ENCODE data around the gene SLC4A5. TPM values are rescaled to one million over a fixed set of nuclear protein-coding genes. Genes with fewer than 3 reads are reported as not detected.

SLC4A5 gene
- total RNA-seq, 1 donor from 2014 or later: 4.1 TPM

DNA sequence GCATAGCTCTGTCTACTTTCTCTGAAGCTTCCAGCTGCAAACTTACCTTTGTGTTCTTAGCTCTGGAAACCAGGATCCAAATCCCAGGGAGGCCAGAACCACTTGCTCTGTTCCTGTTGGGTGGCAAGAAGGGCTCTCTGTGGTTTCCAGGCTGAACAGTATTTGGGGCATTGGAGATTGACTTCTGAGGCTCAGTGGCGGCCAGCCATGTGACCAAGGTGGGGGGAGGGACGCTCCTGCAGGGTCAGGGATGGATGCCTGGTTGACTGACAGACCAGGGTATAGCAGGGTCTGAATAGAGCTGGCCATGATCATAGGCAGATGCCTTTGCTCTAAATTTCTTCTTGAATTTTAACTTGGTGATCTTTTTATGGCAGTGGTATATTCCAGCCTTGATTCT lies 15.1 kb downstream of the SLC4A5 start:
- TF ChIP-seq, protein P1, sequence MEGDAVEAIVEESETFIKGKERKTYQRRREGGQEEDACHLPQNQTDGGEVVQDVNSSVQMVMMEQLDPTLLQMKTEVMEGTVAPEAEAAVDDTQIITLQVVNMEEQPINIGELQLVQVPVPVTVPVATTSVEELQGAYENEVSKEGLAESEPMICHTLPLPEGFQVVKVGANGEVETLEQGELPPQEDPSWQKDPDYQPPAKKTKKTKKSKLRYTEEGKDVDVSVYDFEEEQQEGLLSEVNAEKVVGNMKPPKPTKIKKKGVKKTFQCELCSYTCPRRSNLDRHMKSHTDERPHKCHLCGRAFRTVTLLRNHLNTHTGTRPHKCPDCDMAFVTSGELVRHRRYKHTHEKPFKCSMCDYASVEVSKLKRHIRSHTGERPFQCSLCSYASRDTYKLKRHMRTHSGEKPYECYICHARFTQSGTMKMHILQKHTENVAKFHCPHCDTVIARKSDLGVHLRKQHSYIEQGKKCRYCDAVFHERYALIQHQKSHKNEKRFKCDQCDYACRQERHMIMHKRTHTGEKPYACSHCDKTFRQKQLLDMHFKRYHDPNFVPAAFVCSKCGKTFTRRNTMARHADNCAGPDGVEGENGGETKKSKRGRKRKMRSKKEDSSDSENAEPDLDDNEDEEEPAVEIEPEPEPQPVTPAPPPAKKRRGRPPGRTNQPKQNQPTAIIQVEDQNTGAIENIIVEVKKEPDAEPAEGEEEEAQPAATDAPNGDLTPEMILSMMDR (IDR thresholded peaks at IDR 0.05; ENCODE audit: unreplicated experiment): no peak
- no peaks in the 10 kb centered on the region for H3K36me3 Mint-ChIP-seq (ENCODE audit: insufficient read depth)
- no peak for DNase-seq (ENCODE audit: low spot score, unreplicated experiment)
- no peaks in the 10 kb centered on the region for H3K9me3 Mint-ChIP-seq (ENCODE audit: low read depth)
- H3K4me1 Mint-ChIP-seq (ENCODE audit: low read depth): no peaks in the 10 kb centered on the region
- no peak overlapping the region for H3K27ac Mint-ChIP-seq
- H3K4me3 Mint-ChIP-seq (ENCODE audit: low read depth): no peak overlapping the region
- no peaks in the 10 kb centered on the region for H3K27me3 Mint-ChIP-seq

DNA sequence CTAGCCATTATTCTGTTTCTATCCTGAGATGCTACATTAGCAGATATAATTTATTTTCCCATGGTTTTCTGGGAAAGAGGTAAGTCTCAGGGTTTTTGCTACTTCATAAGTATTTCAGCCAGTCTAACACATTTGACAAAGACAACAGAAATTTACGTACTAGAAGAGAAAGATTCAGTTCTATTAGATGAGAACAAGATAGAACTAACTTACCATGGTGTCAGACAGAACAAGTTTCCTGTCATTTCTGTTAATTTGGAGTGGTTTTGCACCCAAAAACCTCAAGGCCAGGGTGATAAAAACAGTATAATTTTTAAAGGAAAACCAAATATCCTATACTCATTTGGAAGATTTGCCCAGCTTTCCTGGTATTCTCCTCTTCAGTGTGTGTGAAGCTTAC lies 15.6 kb downstream of the SLC4A5 start:
- no peaks in the 10 kb centered on the region for H3K9me3 Mint-ChIP-seq (ENCODE audit: low read depth)
- no peak overlapping the region for H3K4me3 Mint-ChIP-seq (ENCODE audit: low read depth)
- H3K36me3 Mint-ChIP-seq (ENCODE audit: insufficient read depth): no peaks in the 10 kb centered on the region
- H3K4me1 Mint-ChIP-seq (ENCODE audit: low read depth): no peaks in the 10 kb centered on the region
- no peak for DNase-seq (ENCODE audit: low spot score, unreplicated experiment)
- TF ChIP-seq, protein P1 (IDR thresholded peaks at IDR 0.05; ENCODE audit: unreplicated experiment): no peak
- H3K27ac Mint-ChIP-seq: no peak overlapping the region
- no peaks in the 10 kb centered on the region for H3K27me3 Mint-ChIP-seq

DNA sequence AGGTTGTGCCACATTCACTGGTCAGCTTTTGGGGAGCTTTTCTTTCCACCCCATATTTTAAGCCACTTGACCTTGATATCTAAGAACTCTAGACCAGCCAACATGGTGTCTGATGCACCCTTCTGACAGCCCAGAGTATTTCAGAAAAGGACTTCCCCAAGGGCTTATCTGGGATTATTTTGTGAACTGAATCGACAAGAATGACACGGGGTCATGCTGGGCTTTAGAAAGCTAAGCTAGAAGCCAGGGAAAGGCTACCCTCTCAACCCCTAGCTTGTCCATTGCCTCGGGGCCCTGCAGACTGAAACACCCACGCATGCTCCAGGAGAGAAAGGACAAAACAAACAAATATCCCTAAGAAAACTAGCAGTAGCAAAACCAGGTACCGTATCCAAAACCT lies 16.0 kb downstream of the SLC4A5 start:
- Mint-ChIP-seq H3K4me3 (ENCODE audit: low read depth) (no peak overlapping the region), H3K4me1 (ENCODE audit: low read depth) (no peaks in the 10 kb centered on the region), H3K27ac (no peak overlapping the region), H3K36me3 (ENCODE audit: insufficient read depth) (no peaks in the 10 kb centered on the region), H3K27me3 (no peaks in the 10 kb centered on the region), H3K9me3 (ENCODE audit: low read depth) (no peaks in the 10 kb centered on the region)
- no peak for DNase-seq (ENCODE audit: low spot score, unreplicated experiment)
- TF ChIP-seq, protein P1 (IDR thresholded peaks at IDR 0.05; ENCODE audit: unreplicated experiment): no peak

DNA sequence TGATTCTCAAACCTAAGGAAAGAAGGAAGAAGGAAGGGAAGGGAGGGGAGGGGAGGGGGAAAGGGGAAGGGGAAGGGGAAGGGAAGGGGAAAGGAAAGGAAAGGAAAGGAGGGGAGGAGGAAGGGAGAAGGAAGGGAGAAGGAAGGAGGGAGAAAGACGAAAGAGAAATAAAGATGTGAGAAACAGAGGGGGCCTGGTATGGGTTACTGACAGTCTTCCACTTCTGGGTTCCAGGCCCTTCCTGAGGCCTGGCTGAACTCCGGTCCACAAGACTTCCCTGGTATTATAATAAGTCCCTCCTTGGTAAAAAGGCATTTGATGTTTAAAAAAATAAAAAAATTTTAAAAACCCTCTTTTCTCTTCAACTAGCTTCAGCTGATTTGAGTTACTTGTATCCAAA lies 17.4 kb downstream of the SLC4A5 start:
- TF ChIP-seq, protein P1 (IDR thresholded peaks at IDR 0.05; ENCODE audit: unreplicated experiment): no peak

DNA sequence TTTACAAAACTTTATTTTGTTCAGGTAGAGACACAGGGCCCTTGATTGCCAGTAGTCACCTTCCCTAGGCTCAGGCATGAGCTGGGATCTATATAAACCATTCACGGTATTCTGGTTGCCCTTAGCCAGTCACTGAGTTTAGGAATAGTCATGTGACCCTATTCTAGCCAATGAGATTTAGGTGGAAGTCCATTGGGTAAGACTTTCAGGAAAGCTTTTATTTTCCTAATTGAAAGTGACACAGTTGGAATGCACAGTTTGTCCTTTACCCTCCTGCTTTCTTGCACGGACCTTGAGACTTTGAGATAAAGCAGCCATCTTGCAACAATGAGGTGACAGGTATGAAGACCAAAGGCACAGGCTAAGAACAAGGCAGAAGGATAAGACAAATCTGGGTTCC lies 21.5 kb downstream of the SLC4A5 start:
- DNase-seq (ENCODE audit: low spot score, unreplicated experiment): no peak
- TF ChIP-seq, protein P1 (IDR thresholded peaks at IDR 0.05; ENCODE audit: unreplicated experiment): no peak
- H3K9me3 Mint-ChIP-seq (ENCODE audit: low read depth): no peaks in the 10 kb centered on the region
- H3K4me3 Mint-ChIP-seq (ENCODE audit: low read depth): no peak overlapping the region
- H3K27me3 Mint-ChIP-seq: no peaks in the 10 kb centered on the region
- H3K36me3 Mint-ChIP-seq (ENCODE audit: insufficient read depth): no peaks in the 10 kb centered on the region
- peaks cover 5% of the 10 kb centered on the region for H3K4me1 Mint-ChIP-seq (ENCODE audit: low read depth)
- no peak overlapping the region for H3K27ac Mint-ChIP-seq

More for the DNA sequence above, 17.4 kb downstream of the SLC4A5 start:
- Mint-ChIP-seq H3K36me3 (ENCODE audit: insufficient read depth) (no peaks in the 10 kb centered on the region), H3K4me1 (ENCODE audit: low read depth) (no peaks in the 10 kb centered on the region), H3K27me3 (no peaks in the 10 kb centered on the region), H3K27ac (no peak overlapping the region), H3K9me3 (ENCODE audit: low read depth) (no peaks in the 10 kb centered on the region), H3K4me3 (ENCODE audit: low read depth) (no peak overlapping the region)
- DNase-seq (ENCODE audit: low spot score, unreplicated experiment): no peak
